GM18867 (cell line): ENCODE measurements around the gene PDE6A.
A peak's percentile ranks its signal among the peaks of the same experiment; 100 is the strongest.

ENCODE experiments used
- ATAC-seq: cut with Tn5 transposase; IDR thresholded peaks from one replicate; pipeline ENCODE4 v1.9.1; 2021; ENCODE audit warnings: mild to moderate bottlenecking, moderate library complexity; ENCODE audit not compliant: unreplicated experiment

The PDE6A gene

GRCh38 chr5:149944666-149945065, at the start of gene PDE6A:
Gene PDE6A, minus strand, starts transcription at chr5:149944793. Its CDS starts 120 bp downstream, at chr5:149944673.
- ATAC-seq, result no peak

- ATAC-seq, result no peak
Measured at GRCh38 chr5:149993471-149993870, 48.9 kb upstream of the PDE6A start.

- peak; percentile 78 for ATAC-seq
Measured at GRCh38 chr5:149990518-149991376, 46.2 kb upstream of the PDE6A start.

GRCh38 chr5:149988126-149988525, 43.5 kb upstream of the PDE6A start:
- ATAC-seq, result no peak

- ATAC-seq, result no peak
Measured at GRCh38 chr5:149982505-149982904, 37.9 kb upstream of the PDE6A start.

GRCh38 chr5:149981206-149981605, 36.6 kb upstream of the PDE6A start:
- ATAC-seq, result no peak

- no peak for ATAC-seq
Measured at GRCh38 chr5:149979896-149980295, 35.3 kb upstream of the PDE6A start.

GRCh38 chr5:149975409-149975808, 30.8 kb upstream of the PDE6A start:
- ATAC-seq, result no peak

- no peak for ATAC-seq
Measured at GRCh38 chr5:149969181-149969930, 24.8 kb upstream of the PDE6A start.

- no peak for ATAC-seq
Measured at GRCh38 chr5:149966946-149967345, 22.4 kb upstream of the PDE6A start.

GRCh38 chr5:149963729-149964128, 19.1 kb upstream of the PDE6A start:
- no peak for ATAC-seq

- ATAC-seq, result no peak
Measured at GRCh38 chr5:149962601-149963300, 18.2 kb upstream of the PDE6A start.

- ATAC-seq, result no peak
Measured at GRCh38 chr5:149961957-149962409, 17.4 kb upstream of the PDE6A start.

GRCh38 chr5:149961186-149961685, 16.6 kb upstream of the PDE6A start:
- ATAC-seq, result no peak

GRCh38 chr5:149960272-149961185, 15.9 kb upstream of the PDE6A start, which contains the start of gene SLC26A2:
Gene SLC26A2, plus strand, starts transcription at chr5:149960758. Its CDS starts 16,895 bp downstream, at chr5:149977653.
- peak; percentile 99 for ATAC-seq

- ATAC-seq, result peak; percentile 24
Measured at GRCh38 chr5:149959406-149960236, 15.0 kb upstream of the PDE6A start.

GRCh38 chr5:149957855-149958254, 13.3 kb upstream of the PDE6A start:
- no peak for ATAC-seq

GRCh38 chr5:149956685-149957084, 12.1 kb upstream of the PDE6A start:
- no peak for ATAC-seq

GRCh38 chr5:149954798-149955197, 10.2 kb upstream of the PDE6A start:
- no peak for ATAC-seq
